Measurements from ENCODE around the gene KPNA6. TPM values are rescaled to one million over a fixed set of nuclear protein-coding genes. Genes with fewer than 3 reads are reported as not detected.
A peak's percentile ranks its signal among the peaks of the same experiment; 100 is the strongest.

Gene KPNA6
- total and polyA plus RNA-seq, 7 experiments from 2014 or later = 19.5 to 63.7 (median 48.4) TPM

DNA sequence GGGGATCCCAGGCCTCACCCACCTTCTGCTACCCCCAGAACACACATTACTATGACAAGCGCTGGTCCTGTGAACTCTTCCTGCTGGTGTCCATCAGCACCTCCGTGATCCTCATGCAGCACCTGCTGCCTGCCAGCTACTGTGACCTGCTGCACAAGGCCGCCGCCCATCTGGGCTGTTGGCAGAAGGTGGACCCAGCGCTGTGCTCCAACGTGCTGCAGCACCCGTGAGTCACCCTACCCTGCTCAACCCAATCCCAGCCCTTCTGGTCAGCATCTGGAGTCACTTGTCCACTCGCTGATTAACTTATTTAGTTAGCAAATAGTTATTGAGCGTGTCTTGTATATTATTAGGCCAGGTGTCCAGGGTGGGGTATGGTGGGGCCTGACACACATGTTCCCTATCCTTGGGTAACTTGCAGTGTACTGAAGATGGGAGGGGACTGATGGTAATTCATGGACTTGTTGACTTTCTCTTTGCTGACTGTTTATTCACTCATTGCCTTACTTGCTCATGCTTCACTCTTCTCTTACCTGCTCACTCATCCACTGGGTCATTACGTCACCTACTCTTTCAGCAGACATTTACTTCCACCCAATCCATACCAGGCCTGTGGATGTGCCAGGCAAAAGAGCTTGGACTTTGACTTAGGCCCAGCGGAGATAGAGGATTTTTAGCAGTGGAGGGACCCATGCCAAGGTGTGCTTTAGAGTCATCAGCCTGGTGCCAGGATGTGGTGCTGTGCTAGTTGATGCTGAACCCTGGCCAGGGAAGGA, 12.9 kb upstream of the KPNA6 start:
- no peak overlapping the region for H3K27ac ChIP-seq (ENCODE audit: low read depth, low read length)
- intact Hi-C loops (cut with micrococcal nuclease) = no loop called here
- H3K27ac Mint-ChIP-seq = no peak overlapping the region
- ChIA-PET POLR2A (no interaction called here), CTCF (no interaction called here)
- H3K4me3 Mint-ChIP-seq = no peak overlapping the region
- H3K36me3 ChIP-seq (ENCODE audit: control insufficient read depth in 2 of 3, insufficient read depth in 3 of 3, low read length in 3 of 3) = peaks cover 0 to 81% (median 15%) of the 10 kb centered on the region in 3 experiments
- peaks cover 0 to 1% (median 0%) of the 10 kb centered on the region in 11 donors for H3K9me3 Mint-ChIP-seq
- peaks cover 4 to 49% (median 11%) of the 10 kb centered on the region in 5 donors for H3K36me3 Mint-ChIP-seq
- no peaks in the 10 kb centered on the region for H3K4me1 Mint-ChIP-seq
- DNase-seq (no peak), ATAC-seq (no peak)
- no peaks in the 10 kb centered on the region for H3K9me3 ChIP-seq (ENCODE audit: control insufficient read depth in 2 of 3, low read length in 3 of 3)
- H3K4me3 ChIP-seq (ENCODE audit: low read length) = no peak overlapping the region
- no peaks in the 10 kb centered on the region for H3K27me3 Mint-ChIP-seq
- no peaks in the 10 kb centered on the region for H3K4me1 ChIP-seq (ENCODE audit: control insufficient read depth in 2 of 2, insufficient read depth in 2 of 2, low read length in 2 of 2)
- H3K27me3 ChIP-seq (ENCODE audit: control insufficient read depth in 2 of 2, insufficient read depth in 2 of 2, low read length in 2 of 2) = no peaks in the 10 kb centered on the region

GRCh38 chr1:32099426-32099825, 8.4 kb upstream of the KPNA6 start:
- no peaks in the 10 kb centered on the region for H3K9me3 ChIP-seq (ENCODE audit: control insufficient read depth in 2 of 3, low read length in 3 of 3)
- intact Hi-C loops (cut with micrococcal nuclease) = no loop called here
- Mint-ChIP-seq H3K4me3 (no peak overlapping the region), H3K27ac (peak overlapping the region in 1 of 9 donors; percentile 32), H3K27me3 (no peaks in the 10 kb centered on the region), H3K4me1 (peaks cover 0 to 5% (median 0%) of the 10 kb centered on the region in 7 donors), H3K36me3 (peaks cover 4 to 47% (median 16%) of the 10 kb centered on the region in 5 donors), H3K9me3 (peaks cover 0 to 1% (median 0%) of the 10 kb centered on the region in 11 donors)
- H3K4me3 ChIP-seq (ENCODE audit: low read length) = no peak overlapping the region
- peaks cover 0 to 75% (median 12%) of the 10 kb centered on the region in 3 experiments for H3K36me3 ChIP-seq (ENCODE audit: control insufficient read depth in 2 of 3, insufficient read depth in 3 of 3, low read length in 3 of 3)
- ChIA-PET CTCF (no interaction called here), POLR2A (interaction anchor here (1.2 kb wide), 1 partner anchor 8 kb away, joined by 4 read pairs; the partner anchor contains the start of gene KPNA6)
- DNase-seq (no peak), ATAC-seq (no peak)
- no peak overlapping the region for H3K27ac ChIP-seq (ENCODE audit: low read depth, low read length)
- no peaks in the 10 kb centered on the region for H3K27me3 ChIP-seq (ENCODE audit: control insufficient read depth in 2 of 2, insufficient read depth in 2 of 2, low read length in 2 of 2)
- no peaks in the 10 kb centered on the region for H3K4me1 ChIP-seq (ENCODE audit: control insufficient read depth in 2 of 2, insufficient read depth in 2 of 2, low read length in 2 of 2)

DNA sequence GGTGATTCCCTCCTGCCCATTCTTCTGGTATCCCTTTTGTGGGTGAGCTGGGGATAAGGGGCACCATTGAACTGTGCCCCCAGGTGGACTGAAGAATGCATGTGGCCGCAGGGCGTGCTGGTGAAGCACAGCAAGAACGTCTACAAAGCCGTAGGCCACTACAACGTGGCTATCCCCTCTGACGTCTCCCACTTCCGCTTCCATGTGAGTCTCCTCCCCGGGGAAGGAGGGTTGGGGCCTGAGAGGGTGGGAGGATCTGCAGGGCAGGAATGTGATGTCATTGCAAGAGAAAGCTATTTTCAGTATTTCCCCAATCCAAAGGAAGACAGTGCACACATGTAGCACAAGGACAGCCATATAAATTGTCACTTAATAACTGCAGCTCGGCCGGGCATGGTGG, 7.5 kb upstream of the KPNA6 start:
- no peak overlapping the region for H3K4me3 ChIP-seq (ENCODE audit: low read length)
- Mint-ChIP-seq H3K4me1 (peaks cover 0 to 6% (median 0%) of the 10 kb centered on the region in 7 donors), H3K27me3 (no peaks in the 10 kb centered on the region), H3K36me3 (peaks cover 0 to 38% (median 11%) of the 10 kb centered on the region in 5 donors), H3K4me3 (no peak overlapping the region), H3K27ac (no peak overlapping the region), H3K9me3 (peaks cover 0 to 1% (median 0%) of the 10 kb centered on the region in 11 donors)
- H3K27me3 ChIP-seq (ENCODE audit: control insufficient read depth in 2 of 2, insufficient read depth in 2 of 2, low read length in 2 of 2) = no peaks in the 10 kb centered on the region
- no peak for ATAC-seq
- CTCF ChIA-PET = interaction anchor here (0.6 kb wide), 1 partner anchor 15 kb away, joined by 3 read pairs; no protein-coding TSS in a partner anchor
- no peak overlapping the region for H3K27ac ChIP-seq (ENCODE audit: low read depth, low read length)
- H3K9me3 ChIP-seq (ENCODE audit: control insufficient read depth in 2 of 3, low read length in 3 of 3) = no peaks in the 10 kb centered on the region
- intact Hi-C loops (cut with micrococcal nuclease) = no loop called here
- POLR2A ChIA-PET = interaction anchor here (1.1 kb wide), 1 partner anchor 27 kb away, joined by 3 read pairs; the partner anchor contains the start of gene TMEM39B
- peaks cover 0 to 65% (median 12%) of the 10 kb centered on the region in 3 experiments for H3K36me3 ChIP-seq (ENCODE audit: control insufficient read depth in 2 of 3, insufficient read depth in 3 of 3, low read length in 3 of 3)
- no peaks in the 10 kb centered on the region for H3K4me1 ChIP-seq (ENCODE audit: control insufficient read depth in 2 of 2, insufficient read depth in 2 of 2, low read length in 2 of 2)
- DNase-seq = no peak

- H3K36me3 ChIP-seq (ENCODE audit: control insufficient read depth in 2 of 3, insufficient read depth in 3 of 3, low read length in 3 of 3) = peaks cover 0 to 58% (median 8%) of the 10 kb centered on the region in 3 experiments
- ATAC-seq (no peak), DNase-seq (no peak)
- H3K4me3 ChIP-seq (ENCODE audit: low read length) = no peak overlapping the region
- ChIA-PET POLR2A (interaction anchor here (1.1 kb wide), 1 partner anchor 28 kb away, joined by 3 read pairs; the partner anchor contains the start of gene TMEM39B), CTCF (no interaction called here)
- no peaks in the 10 kb centered on the region for H3K4me1 ChIP-seq (ENCODE audit: control insufficient read depth in 2 of 2, insufficient read depth in 2 of 2, low read length in 2 of 2)
- H3K27me3 ChIP-seq (ENCODE audit: control insufficient read depth in 2 of 2, insufficient read depth in 2 of 2, low read length in 2 of 2) = no peaks in the 10 kb centered on the region
- intact Hi-C loops (cut with micrococcal nuclease) = no loop called here
- Mint-ChIP-seq H3K27me3 (no peaks in the 10 kb centered on the region), H3K9me3 (peaks cover 0 to under 1% (median 0%) of the 10 kb centered on the region in 11 donors), H3K36me3 (peaks cover 0 to 32% (median 9%) of the 10 kb centered on the region in 5 donors), H3K4me1 (peaks cover 0 to 8% (median 0%) of the 10 kb centered on the region in 7 donors), H3K27ac (peak overlapping the region in 2 of 9 donors; percentile 17 to 24), H3K4me3 (no peak overlapping the region)
- no peaks in the 10 kb centered on the region for H3K9me3 ChIP-seq (ENCODE audit: control insufficient read depth in 2 of 3, low read length in 3 of 3)
- no peak overlapping the region for H3K27ac ChIP-seq (ENCODE audit: low read depth, low read length)
These were observed 6.8 kb upstream of the KPNA6 start for GRCh38 chr1:32100807-32101708.

GRCh38 chr1:32104127-32104526, 3.7 kb upstream of the KPNA6 start:
- DNase-seq = no peak
- Mint-ChIP-seq H3K36me3 (peaks cover 0 to 26% (median 6%) of the 10 kb centered on the region in 5 donors), H3K4me3 (no peak overlapping the region), H3K27me3 (no peaks in the 10 kb centered on the region), H3K9me3 (no peaks in the 10 kb centered on the region), H3K4me1 (peaks cover 0 to 26% (median 15%) of the 10 kb centered on the region in 7 donors), H3K27ac (peak overlapping the region in 3 of 9 donors; percentile 2 to 45 (median 8))
- intact Hi-C loops (cut with micrococcal nuclease) = no loop called here
- no peaks in the 10 kb centered on the region for H3K27me3 ChIP-seq (ENCODE audit: control insufficient read depth in 2 of 2, insufficient read depth in 2 of 2, low read length in 2 of 2)
- no peak overlapping the region for H3K4me3 ChIP-seq (ENCODE audit: low read length)
- no peak for ATAC-seq
- H3K27ac ChIP-seq (ENCODE audit: low read depth, low read length) = no peak overlapping the region
- H3K4me1 ChIP-seq (ENCODE audit: control insufficient read depth in 2 of 2, insufficient read depth in 2 of 2, low read length in 2 of 2) = peaks cover under 1 to 2% of the 10 kb centered on the region in 2 donors
- ChIA-PET POLR2A (interaction anchor here (0.6 kb wide), 1 partner anchor 92 kb away, joined by 3 read pairs; no protein-coding TSS in a partner anchor), CTCF (interaction anchor here (0.7 kb wide), 1 partner anchor 710 kb away, joined by 4 read pairs; no protein-coding TSS in a partner anchor)
- H3K9me3 ChIP-seq (ENCODE audit: control insufficient read depth in 2 of 3, low read length in 3 of 3) = no peaks in the 10 kb centered on the region
- H3K36me3 ChIP-seq (ENCODE audit: control insufficient read depth in 2 of 3, insufficient read depth in 3 of 3, low read length in 3 of 3) = peaks cover 0 to 41% (median 4%) of the 10 kb centered on the region in 3 experiments

- intact Hi-C loops (cut with micrococcal nuclease) = loop anchor here (5.0 kb wide), 3 partner anchors 72 to 712 kb away; partner anchors contain the start of genes S100PBP (in 1 of the 2), TXLNA (in 1 of the 2) and YARS1 (in 1 of the 2)
- Histone ChIP-seq H3K27ac (ENCODE audit: low read depth, low read length) (no peak overlapping the region), H3K9me3 (ENCODE audit: control insufficient read depth in 2 of 3, low read length in 3 of 3) (no peaks in the 10 kb centered on the region), H3K4me3 (ENCODE audit: low read length) (no peak overlapping the region), H3K36me3 (ENCODE audit: control insufficient read depth in 2 of 3, insufficient read depth in 3 of 3, low read length in 3 of 3) (peaks cover 0 to 30% (median 0%) of the 10 kb centered on the region in 3 experiments), H3K4me1 (ENCODE audit: control insufficient read depth in 2 of 2, insufficient read depth in 2 of 2, low read length in 2 of 2) (peaks cover 10 to 14% of the 10 kb centered on the region in 2 donors), H3K27me3 (ENCODE audit: control insufficient read depth in 2 of 2, insufficient read depth in 2 of 2, low read length in 2 of 2) (no peaks in the 10 kb centered on the region)
- Mint-ChIP-seq H3K27ac (peak overlapping the region in 4 of 9 donors; percentile 37 to 83 (median 64)), H3K9me3 (no peaks in the 10 kb centered on the region), H3K4me1 (peaks cover 4 to 38% (median 24%) of the 10 kb centered on the region in 7 donors), H3K4me3 (peak overlapping the region in 3 of 10 donors; percentile 29 to 51 (median 42)), H3K36me3 (peaks cover 0 to 22% (median 8%) of the 10 kb centered on the region in 5 donors), H3K27me3 (no peaks in the 10 kb centered on the region)
- ChIA-PET CTCF (interaction anchor here (0.7 kb wide), 1 partner anchor 27 kb away, joined by 3 read pairs; no protein-coding TSS in a partner anchor), POLR2A (interaction anchor here (0.6 kb wide), 1 partner anchor 35 kb away, joined by 6 read pairs; no protein-coding TSS in a partner anchor)
- ATAC-seq (no peak), DNase-seq (no peak)
These were observed 2.5 kb upstream of the KPNA6 start for GRCh38 chr1:32105338-32105737.
